ENCODE data around the gene GPC1. TPM values are rescaled to one million over a fixed set of nuclear protein-coding genes. Genes with fewer than 3 reads are reported as not detected.

Gene GPC1
- total RNA-seq, 1 donor from 2014 or later = 88.0 TPM

GRCh38 chr2:240458044-240458899 lies 22.8 kb downstream of the GPC1 start:
- Mint-ChIP-seq H3K9me3 (no peaks in the 10 kb centered on the region), H3K27ac (peak overlapping the region; percentile 81), H3K27me3 (ENCODE audit: low read depth) (peaks cover 13% of the 10 kb centered on the region), H3K4me3 (no peak overlapping the region), H3K4me1 (peaks cover 36% of the 10 kb centered on the region), H3K36me3 (no peaks in the 10 kb centered on the region)
- DNase-seq (ENCODE audit: low spot score in 2 of 2, unreplicated experiment in 2 of 2) = no peak
- no peak for TF ChIP-seq CTCF (IDR thresholded peaks at IDR 0.05; ENCODE audit: unreplicated experiment)

GRCh38 chr2:240458900-240459391 lies 23.5 kb downstream of the GPC1 start:
- TF ChIP-seq CTCF (IDR thresholded peaks at IDR 0.05; ENCODE audit: unreplicated experiment) = no peak
- Mint-ChIP-seq H3K4me1 (peaks cover 35% of the 10 kb centered on the region), H3K27ac (no peak overlapping the region), H3K4me3 (no peak overlapping the region), H3K27me3 (ENCODE audit: low read depth) (peaks cover 12% of the 10 kb centered on the region), H3K9me3 (no peaks in the 10 kb centered on the region), H3K36me3 (no peaks in the 10 kb centered on the region)
- peak in 1 of 2 experiments; percentile 16 for DNase-seq (ENCODE audit: low spot score in 2 of 2, unreplicated experiment in 2 of 2)

- Mint-ChIP-seq H3K9me3 (no peaks in the 10 kb centered on the region), H3K27ac (no peak overlapping the region), H3K4me3 (no peak overlapping the region), H3K36me3 (peaks cover 4% of the 10 kb centered on the region), H3K4me1 (peaks cover 28% of the 10 kb centered on the region), H3K27me3 (ENCODE audit: low read depth) (peaks cover 5% of the 10 kb centered on the region)
- TF ChIP-seq CTCF (IDR thresholded peaks at IDR 0.05; ENCODE audit: unreplicated experiment) = no peak
- peak; percentile 14 to 37 for DNase-seq (ENCODE audit: low spot score in 2 of 2, unreplicated experiment in 2 of 2)
Observed at GRCh38 chr2:240459401-240460252, 24.2 kb downstream of the GPC1 start.

- H3K27me3 Mint-ChIP-seq (ENCODE audit: low read depth) = no peaks in the 10 kb centered on the region
- H3K4me1 Mint-ChIP-seq = peaks cover 23% of the 10 kb centered on the region
- peaks cover 6% of the 10 kb centered on the region for H3K36me3 Mint-ChIP-seq
- H3K4me3 Mint-ChIP-seq = no peak overlapping the region
- no peak overlapping the region for H3K27ac Mint-ChIP-seq
- DNase-seq (ENCODE audit: low spot score in 2 of 2, unreplicated experiment in 2 of 2) = no peak
- no peak for TF ChIP-seq CTCF (IDR thresholded peaks at IDR 0.05; ENCODE audit: unreplicated experiment)
- no peaks in the 10 kb centered on the region for H3K9me3 Mint-ChIP-seq
Observed at GRCh38 chr2:240460253-240460711, 24.8 kb downstream of the GPC1 start.

GRCh38 chr2:240460781-240461431 lies 25.4 kb downstream of the GPC1 start:
- no peak for TF ChIP-seq CTCF (IDR thresholded peaks at IDR 0.05; ENCODE audit: unreplicated experiment)
- Mint-ChIP-seq H3K27me3 (ENCODE audit: low read depth) (no peaks in the 10 kb centered on the region), H3K4me3 (no peak overlapping the region), H3K27ac (no peak overlapping the region), H3K36me3 (peaks cover 7% of the 10 kb centered on the region), H3K4me1 (peaks cover 21% of the 10 kb centered on the region), H3K9me3 (no peaks in the 10 kb centered on the region)
- peak; percentile 15 to 36 for DNase-seq (ENCODE audit: low spot score in 2 of 2, unreplicated experiment in 2 of 2)

Data from mesothelial cell of epicardium (in vitro differentiated cells).